ENCODE results near the gene ARSG.

- no peak for TF ChIP-seq CTCF (IDR thresholded peaks at IDR 0.05; ENCODE audit: insufficient read depth, low read length, poor library complexity, severe bottlenecking)
- no peak for TF ChIP-seq EZH2phosphoT487 (conservative IDR thresholded peaks at IDR 0.05; ENCODE audit: low read length)
Measured at GRCh38 chr17:68357886-68358285, 66.6 kb downstream of the ARSG start.

Measured in SU-DHL-6 (cell line).